Measurements from ENCODE around the gene ANXA6.

DNA sequence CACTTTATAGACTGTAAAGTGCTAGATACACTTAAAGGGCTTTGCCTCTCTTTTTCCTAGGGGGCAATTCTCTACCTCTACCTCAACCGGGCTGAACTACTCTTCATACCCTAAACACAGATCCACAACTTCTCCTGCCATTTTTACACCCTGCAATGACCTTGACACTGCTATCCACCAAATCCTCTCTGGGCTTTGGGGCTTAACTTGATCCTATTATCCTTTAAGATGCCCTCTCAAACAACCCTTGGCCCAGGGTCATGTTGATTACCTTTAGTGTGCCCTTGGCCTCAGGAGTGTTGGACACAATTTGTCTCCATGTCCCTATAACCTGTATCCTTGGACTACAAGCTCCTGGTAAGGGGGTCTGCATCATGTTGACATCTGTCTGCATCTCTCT, 19.5 kb downstream of the ANXA6 start:
- TF ChIP-seq, protein P1, sequence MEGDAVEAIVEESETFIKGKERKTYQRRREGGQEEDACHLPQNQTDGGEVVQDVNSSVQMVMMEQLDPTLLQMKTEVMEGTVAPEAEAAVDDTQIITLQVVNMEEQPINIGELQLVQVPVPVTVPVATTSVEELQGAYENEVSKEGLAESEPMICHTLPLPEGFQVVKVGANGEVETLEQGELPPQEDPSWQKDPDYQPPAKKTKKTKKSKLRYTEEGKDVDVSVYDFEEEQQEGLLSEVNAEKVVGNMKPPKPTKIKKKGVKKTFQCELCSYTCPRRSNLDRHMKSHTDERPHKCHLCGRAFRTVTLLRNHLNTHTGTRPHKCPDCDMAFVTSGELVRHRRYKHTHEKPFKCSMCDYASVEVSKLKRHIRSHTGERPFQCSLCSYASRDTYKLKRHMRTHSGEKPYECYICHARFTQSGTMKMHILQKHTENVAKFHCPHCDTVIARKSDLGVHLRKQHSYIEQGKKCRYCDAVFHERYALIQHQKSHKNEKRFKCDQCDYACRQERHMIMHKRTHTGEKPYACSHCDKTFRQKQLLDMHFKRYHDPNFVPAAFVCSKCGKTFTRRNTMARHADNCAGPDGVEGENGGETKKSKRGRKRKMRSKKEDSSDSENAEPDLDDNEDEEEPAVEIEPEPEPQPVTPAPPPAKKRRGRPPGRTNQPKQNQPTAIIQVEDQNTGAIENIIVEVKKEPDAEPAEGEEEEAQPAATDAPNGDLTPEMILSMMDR (conservative IDR thresholded peaks at IDR 0.05; ENCODE audit: low read depth, low read length), result no peak
- no peak for TF ChIP-seq EZH2 (IDR thresholded peaks at IDR 0.05; ENCODE audit: borderline replicate concordance, low read depth, low read length, poor library complexity, severe bottlenecking)

Measured in A673 (cell line).